Heart right ventricle (tissue), 16 donors: ENCODE data around the gene HERPUD1. TPM values are rescaled to one million over a fixed set of nuclear protein-coding genes. Genes with fewer than 3 reads are reported as not detected.

Experiments
- ATAC-seq, 8 donors: fragments of 200-7000 bp; cut with Tn5 transposase; one replicate each; pipeline ENCODE4 v1.9.1; 2020; ENCODE audit warnings: mild to moderate bottlenecking in 8 of 8, moderate library complexity in 8 of 8, moderate number of reproducible peaks in 1 of 8
- DNase-seq, 2 donors: peaks; one replicate each; pipeline ENCODE4 v3.0.0-alpha.2; 2020
- H3K27ac ChIP-seq, 10 donors: fragments of 200-600 bp; sonication (generic) in 2 of 10; one replicate each; pipeline versions ENCODE4 v1.5.0 to v1.8.0; 2020 to 2022; ENCODE audit warnings: mild to moderate bottlenecking in 3 of 10
- H3K27me3 ChIP-seq, 7 donors: fragments of 200-600 bp; one replicate each; pipeline ENCODE4 v1.8.0; 2021 to 2022; ENCODE audit warnings: mild to moderate bottlenecking in 2 of 7
- H3K36me3 ChIP-seq, 9 donors: fragments of 200-600 bp; sonication (generic) in 1 of 9; one replicate each; pipeline versions ENCODE4 v1.5.0 to v1.8.0; 2020 to 2022; ENCODE audit warnings: mild to moderate bottlenecking in 2 of 9
- H3K4me1 ChIP-seq, 9 donors: fragments of 200-600 bp; sonication (generic) in 1 of 9; one replicate each; pipeline versions ENCODE4 v1.5.0 to v1.8.0; 2020 to 2022; ENCODE audit warnings: mild to moderate bottlenecking in 4 of 9
- H3K4me3 ChIP-seq, 10 donors: fragments of 200-600 bp; sonication (generic) in 2 of 10; one replicate each; pipeline versions ENCODE4 v1.5.0 to v1.8.0; 2020 to 2022; ENCODE audit warnings: mild to moderate bottlenecking in 7 of 10, moderate library complexity in 2 of 10
- H3K9me3 ChIP-seq, 11 donors: fragments of 200-600 bp in 10 of 11; sonication (generic) in 2 of 11; one replicate each; pipeline versions ENCODE4 v1.5.0 to v1.8.0; 2013 to 2022; ENCODE audit warnings: mild to moderate bottlenecking in 2 of 11, control low read depth in 1 of 11, moderate library complexity in 1 of 11
- WGBS, 2 donors: extraction: QIAGEN DNeasy Blood & Tissue Kit; methylation state at CpG; one replicate each; pipeline ENCODE4 v1.1.7; 2013; ENCODE audit warnings: inconsistent platforms in 1 of 2; 5-methylcytosine and 5-hydroxymethylcytosine counted together
- intact Hi-C, 10 donors: fragments of 100-400 bp; cut with DNase I; formaldehyde crosslinking; loops; one replicate each; pipeline versions ENCODE4 v1.11.1 to v1.14.2; 2022
- polyA plus RNA-seq, 2 donors: library from polyadenylated mRNA; stranded (reverse); fragments of 200-250 nt; gene quantifications; one replicate each; pipeline ENCODE4 v1.2.3, GENCODE V29; 2013
- total RNA-seq, 10 donors: library from RNA; stranded (reverse); fragmentation: NEBNext Ultra II Directional in 3 of 10; extraction: Animal tissue kit (Norgen Biotek cat#: 25700) in 3 of 10; gene quantifications; one replicate each; pipeline versions ENCODE4 v1.2.1 to v1.2.4, GENCODE V29; 2021 to 2023
- TF ChIP-seq, protein P1 (sequence below), 9 donors: fragments of 200-600 bp; sonication (generic) in 2 of 9; IDR thresholded peaks; one replicate each; pipeline versions ENCODE4 v1.5.0 to v1.8.0; 2021 to 2022; ENCODE audit warnings: antibody characterized with exemption in 9 of 9, mild to moderate bottlenecking in 5 of 9, moderate library complexity in 1 of 9
- donor health status: Arrhythmogenic right ventricular cardiomyopathy.
- donor health status: ischemic (EF 13 %, LVEDD 7.1; RV severe dilation, severe dysfunction).
- donor health status: healthy with polysubstance abuse.
- donor health status: DM: no; HTN: yes; CAD: no.
- donor health status: DM: no; HTN: no; CAD: no.
- donor health status: ischemic (EF 25% LVEDD 6.9; RV normal size, moderate dysfunction).
- donor health status: ischemic (EF 25% LVEDD 5.7; RV mildly dilated, moderate dysfunction).
- donor health status: healthy.
- donor health status: DM: yes; HTN: yes; CAD: no.
- donor health status: Ischemic cardiomyopathy.
- donor health status: ischemic (EF 35%, LVEDD 5.7; RV mildly dilated, moderate dysfunction).
- donor health status: nonischemic (EF 11% LVEDD 7.7; RV severe dilation, severe dysfunction).
- donor health status: DM: yes; HTN: yes; CAD: no.
- donor health status: PGD.
- donor health status: ischemic (EF 29% LVEDD 5.4; RV normal size, mild dysfunction).
- donor health status: nonischemic (EF 23%, LVEDD 6.1; RV moderate dilation, normal function).

The HERPUD1 gene
- total and polyA plus RNA-seq, 12 donors, result 29.6 to 175 (median 128) TPM

DNA sequence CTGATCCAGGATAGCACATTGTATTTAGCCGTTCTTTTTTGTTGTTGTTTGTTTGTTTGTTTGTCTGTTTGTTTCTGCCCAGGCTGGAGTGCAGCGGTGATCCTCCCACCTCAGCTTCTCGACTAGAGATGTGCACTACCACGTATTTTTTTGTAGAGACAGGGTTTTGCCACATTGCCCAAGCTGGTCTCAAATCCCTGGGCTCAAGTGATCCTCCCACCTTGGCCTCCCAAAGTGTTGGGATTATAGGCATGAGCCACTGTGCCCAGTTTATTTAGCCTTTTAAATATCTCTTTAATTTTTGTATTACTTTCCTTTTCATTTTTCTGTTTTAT lies 48.2 kb downstream of the HERPUD1 start:
- peak overlapping the region in 1 of 10 donors; percentile 15 for H3K27ac ChIP-seq
- H3K27me3 ChIP-seq, result no peaks in the 10 kb centered on the region
- no peak overlapping the region for H3K4me3 ChIP-seq
- H3K4me1 ChIP-seq, result peaks cover under 1 to 51% (median 17%) of the 10 kb centered on the region in 9 donors
- H3K36me3 ChIP-seq, result peaks cover 0 to 9% (median 0%) of the 10 kb centered on the region in 9 donors
- TF ChIP-seq, protein P1, sequence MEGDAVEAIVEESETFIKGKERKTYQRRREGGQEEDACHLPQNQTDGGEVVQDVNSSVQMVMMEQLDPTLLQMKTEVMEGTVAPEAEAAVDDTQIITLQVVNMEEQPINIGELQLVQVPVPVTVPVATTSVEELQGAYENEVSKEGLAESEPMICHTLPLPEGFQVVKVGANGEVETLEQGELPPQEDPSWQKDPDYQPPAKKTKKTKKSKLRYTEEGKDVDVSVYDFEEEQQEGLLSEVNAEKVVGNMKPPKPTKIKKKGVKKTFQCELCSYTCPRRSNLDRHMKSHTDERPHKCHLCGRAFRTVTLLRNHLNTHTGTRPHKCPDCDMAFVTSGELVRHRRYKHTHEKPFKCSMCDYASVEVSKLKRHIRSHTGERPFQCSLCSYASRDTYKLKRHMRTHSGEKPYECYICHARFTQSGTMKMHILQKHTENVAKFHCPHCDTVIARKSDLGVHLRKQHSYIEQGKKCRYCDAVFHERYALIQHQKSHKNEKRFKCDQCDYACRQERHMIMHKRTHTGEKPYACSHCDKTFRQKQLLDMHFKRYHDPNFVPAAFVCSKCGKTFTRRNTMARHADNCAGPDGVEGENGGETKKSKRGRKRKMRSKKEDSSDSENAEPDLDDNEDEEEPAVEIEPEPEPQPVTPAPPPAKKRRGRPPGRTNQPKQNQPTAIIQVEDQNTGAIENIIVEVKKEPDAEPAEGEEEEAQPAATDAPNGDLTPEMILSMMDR (IDR thresholded peaks at IDR 0.05), result no peak
- WGBS, 2 donors, result 91% methylated on average over 4 of the region's 4 CpGs
- DNase-seq, result no peak
- no peak for ATAC-seq
- H3K9me3 ChIP-seq, result no peaks in the 10 kb centered on the region
- intact Hi-C loops, result no loop called here

DNA sequence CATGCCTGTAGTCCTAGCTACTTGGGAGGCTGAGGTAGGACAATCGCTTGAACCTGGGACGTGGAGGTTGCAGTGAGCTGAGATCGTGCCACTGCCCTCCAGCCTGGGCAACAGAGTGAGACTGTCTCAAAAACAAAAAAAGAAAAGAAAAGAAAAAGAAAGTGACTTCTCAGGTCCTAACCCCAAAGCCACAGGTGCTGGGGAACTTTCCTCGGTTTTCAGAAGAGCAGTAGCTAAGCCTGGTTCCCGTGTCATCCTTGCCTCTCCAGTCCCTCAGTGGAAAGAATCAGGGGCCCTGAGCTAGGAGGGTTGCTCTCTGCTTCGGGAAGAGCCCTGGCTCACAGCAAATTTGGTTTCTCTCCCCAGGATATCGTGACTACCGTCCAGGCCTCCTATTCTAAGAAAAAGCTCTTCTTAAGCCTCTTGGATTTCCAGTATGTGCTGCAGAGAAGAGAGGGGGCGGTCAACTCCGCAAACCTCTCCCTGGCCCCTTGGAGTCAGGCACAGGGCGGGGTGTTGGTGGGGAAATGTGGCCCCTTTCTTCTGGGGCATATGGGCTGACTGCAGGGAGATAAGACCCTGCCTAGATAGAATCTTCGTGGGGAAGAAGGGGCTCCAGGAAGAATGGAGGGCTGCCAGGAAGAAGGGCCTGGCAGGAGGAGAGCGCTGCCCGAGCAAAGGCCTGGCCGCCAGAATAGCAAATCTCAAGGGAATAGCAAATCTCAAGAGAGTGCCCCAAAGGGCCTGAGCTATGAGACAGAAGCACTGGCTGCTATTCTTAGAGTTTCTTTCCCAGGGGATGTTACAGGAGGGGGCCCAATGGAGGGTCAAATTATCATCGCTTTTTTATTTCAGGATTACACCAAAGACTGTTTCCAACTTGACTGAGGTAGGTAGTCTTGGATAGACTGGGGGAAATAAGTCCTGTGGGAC lies 49.1 kb downstream of the HERPUD1 start:
- peaks cover 7 to 56% (median 26%) of the 10 kb centered on the region in 9 donors for H3K4me1 ChIP-seq
- intact Hi-C loops, result no loop called here

DNA sequence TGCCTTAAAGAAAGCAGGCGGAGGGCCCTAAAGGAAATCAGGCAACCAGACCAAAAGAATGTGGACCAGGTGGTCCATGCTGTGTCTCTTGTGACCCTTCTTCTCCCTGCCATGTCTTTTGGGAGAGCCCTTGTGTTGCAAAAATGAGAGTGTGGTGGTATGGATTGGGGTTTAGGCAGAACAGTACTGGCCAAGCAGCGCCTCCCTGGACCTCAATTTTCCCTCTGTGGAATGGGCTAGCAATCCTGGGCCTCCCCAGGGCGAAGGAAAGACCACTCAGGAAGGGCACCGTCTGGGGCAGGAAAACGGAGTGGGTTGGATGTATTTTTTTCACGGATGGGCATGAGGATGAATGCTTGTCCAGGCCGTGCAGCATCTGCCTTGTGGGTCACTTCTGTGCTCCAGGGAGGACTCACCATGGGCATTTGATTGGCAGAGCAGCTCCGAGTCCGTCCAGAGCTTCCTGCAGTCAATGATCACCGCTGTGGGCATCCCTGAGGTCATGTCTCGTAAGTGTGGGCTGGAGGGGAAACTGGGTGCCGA lies 49.9 kb downstream of the HERPUD1 start:
- TF ChIP-seq, protein P1 (IDR thresholded peaks at IDR 0.05), result no peak
- DNase-seq (no peak), ATAC-seq (no peak)
- WGBS, 2 donors, result 86% methylated on average over 12 of the region's 12 CpGs
- H3K4me1 ChIP-seq, result peaks cover 9 to 63% (median 33%) of the 10 kb centered on the region in 9 donors
- peaks cover 0 to 9% (median 0%) of the 10 kb centered on the region in 9 donors for H3K36me3 ChIP-seq
- no peak overlapping the region for H3K4me3 ChIP-seq
- H3K9me3 ChIP-seq, result no peaks in the 10 kb centered on the region
- no peaks in the 10 kb centered on the region for H3K27me3 ChIP-seq
- H3K27ac ChIP-seq, result no peak overlapping the region
- intact Hi-C loops, result no loop called here

More for the DNA sequence above, 49.1 kb downstream of the HERPUD1 start:
- DNase-seq (no peak), ATAC-seq (peak in 1 of 8 donors; percentile 15)
- Histone ChIP-seq H3K9me3 (no peaks in the 10 kb centered on the region), H3K4me3 (no peak overlapping the region), H3K36me3 (peaks cover 0 to 9% (median 0%) of the 10 kb centered on the region in 9 donors), H3K27me3 (no peaks in the 10 kb centered on the region), H3K27ac (peak overlapping the region in 1 of 10 donors; percentile 25)
- WGBS, 2 donors, result 78 to 83% methylated on average over 16 of the region's 16 CpGs
- TF ChIP-seq, protein P1 (IDR thresholded peaks at IDR 0.05), result no peak

DNA sequence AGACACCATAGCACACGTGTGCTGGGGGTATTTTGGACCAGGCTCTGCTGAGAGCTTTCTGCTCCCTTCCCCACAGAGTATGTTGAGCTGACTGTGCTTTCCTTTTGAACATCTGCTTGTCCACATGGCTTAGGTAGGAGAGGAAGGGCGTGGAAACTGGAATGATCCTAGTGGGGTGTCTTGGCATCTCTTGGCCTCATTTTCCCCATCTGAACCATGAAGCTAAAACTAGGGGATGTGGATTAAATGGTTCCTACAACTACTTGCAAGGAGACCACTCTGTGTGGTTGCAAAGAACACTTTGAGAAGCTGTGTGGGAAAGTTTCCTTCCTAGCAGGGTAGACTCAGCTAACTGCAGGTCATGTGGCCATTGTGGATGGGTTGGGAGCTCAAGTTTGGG lies 50.8 kb downstream of the HERPUD1 start:
- DNase-seq (no peak), ATAC-seq (no peak)
- Histone ChIP-seq H3K4me3 (no peak overlapping the region), H3K4me1 (peaks cover 9 to 69% (median 34%) of the 10 kb centered on the region in 9 donors), H3K27ac (no peak overlapping the region), H3K27me3 (no peaks in the 10 kb centered on the region), H3K36me3 (peaks cover 0 to 9% (median 0%) of the 10 kb centered on the region in 9 donors), H3K9me3 (no peaks in the 10 kb centered on the region)
- intact Hi-C loops, result no loop called here
- WGBS, 2 donors, result 84 to 89% methylated on average over 2 of the region's 2 CpGs
- TF ChIP-seq, protein P1 (IDR thresholded peaks at IDR 0.05), result no peak
